Fibroblast of skin of left quadriceps (primary cell): ENCODE data around the gene GRID1.
A peak's percentile ranks its signal among the peaks of the same experiment; 100 is the strongest.

ENCODE experiments used
- DNase-seq, 2 experiments: peaks; one replicate each; pipeline ENCODE4 v3.0.0-alpha.2; 2013; ENCODE audit warnings: low read depth in 2 of 2

The GRID1 gene

GRCh38 chr10:86366033-86366901 is at the start of gene GRID1:
Gene GRID1, minus strand, starts transcription at chr10:86366795.
- no peak for DNase-seq

GRCh38 chr10:86415583-86415982 is 49.0 kb upstream of the GRID1 start:
- no peak for DNase-seq

GRCh38 chr10:86415116-86415515 is 48.5 kb upstream of the GRID1 start:
- DNase-seq, result no peak

- DNase-seq, result peak in 1 of 2 experiments; percentile 28
Measured at GRCh38 chr10:86413046-86413728, 46.6 kb upstream of the GRID1 start.

- DNase-seq, result no peak
Measured at GRCh38 chr10:86411852-86412560, 45.4 kb upstream of the GRID1 start.

- peak; percentile 55 to 59 for DNase-seq
Measured at GRCh38 chr10:86411281-86411841, 44.8 kb upstream of the GRID1 start.

- DNase-seq, result peak in 1 of 2 experiments; percentile 7
Measured at GRCh38 chr10:86410542-86411124, 44.0 kb upstream of the GRID1 start.

- no peak for DNase-seq
Measured at GRCh38 chr10:86409183-86409582, 42.6 kb upstream of the GRID1 start.

GRCh38 chr10:86403183-86403797 is 36.7 kb upstream of the GRID1 start:
- DNase-seq, result no peak

- no peak for DNase-seq
Measured at GRCh38 chr10:86402283-86402941, 35.8 kb upstream of the GRID1 start.

GRCh38 chr10:86401588-86402282 is 35.1 kb upstream of the GRID1 start:
- no peak for DNase-seq

GRCh38 chr10:86400705-86401587 is 34.4 kb upstream of the GRID1 start:
- DNase-seq, result no peak

- DNase-seq, result peak; percentile 88 to 90
Measured at GRCh38 chr10:86399879-86400704, 33.5 kb upstream of the GRID1 start.

- no peak for DNase-seq
Measured at GRCh38 chr10:86399514-86399878, 32.9 kb upstream of the GRID1 start.

- DNase-seq, result no peak
Measured at GRCh38 chr10:86397120-86397519, 30.5 kb upstream of the GRID1 start.

- no peak for DNase-seq
Measured at GRCh38 chr10:86393862-86394455, 27.4 kb upstream of the GRID1 start.

GRCh38 chr10:86393362-86393761 is 26.8 kb upstream of the GRID1 start:
- no peak for DNase-seq

GRCh38 chr10:86392723-86393094 is 26.1 kb upstream of the GRID1 start:
- DNase-seq, result no peak
